Body of pancreas (tissue), 4 donors: Measurements from ENCODE around the gene MS4A4E.

Experiments used
- POLR2A ChIP-seq, 3 donors: fragments of 450-650 bp; IDR thresholded peaks; one replicate each; pipeline ENCODE4 v1.6.1; 2016; ENCODE audit warnings: antibody characterized with exemption in 3 of 3, mild to moderate bottlenecking in 2 of 3
- TF ChIP-seq, protein P1 (sequence below), 7 experiments: fragments of 450-650 bp in 4 of 7; fragments of 200-600 bp in 3 of 7; sonication (generic) in 3 of 7; IDR thresholded peaks; one replicate each; pipeline ENCODE4 v1.5.1; 2016 to 2019; ENCODE audit warnings: antibody characterized with exemption in 7 of 7

DNA sequence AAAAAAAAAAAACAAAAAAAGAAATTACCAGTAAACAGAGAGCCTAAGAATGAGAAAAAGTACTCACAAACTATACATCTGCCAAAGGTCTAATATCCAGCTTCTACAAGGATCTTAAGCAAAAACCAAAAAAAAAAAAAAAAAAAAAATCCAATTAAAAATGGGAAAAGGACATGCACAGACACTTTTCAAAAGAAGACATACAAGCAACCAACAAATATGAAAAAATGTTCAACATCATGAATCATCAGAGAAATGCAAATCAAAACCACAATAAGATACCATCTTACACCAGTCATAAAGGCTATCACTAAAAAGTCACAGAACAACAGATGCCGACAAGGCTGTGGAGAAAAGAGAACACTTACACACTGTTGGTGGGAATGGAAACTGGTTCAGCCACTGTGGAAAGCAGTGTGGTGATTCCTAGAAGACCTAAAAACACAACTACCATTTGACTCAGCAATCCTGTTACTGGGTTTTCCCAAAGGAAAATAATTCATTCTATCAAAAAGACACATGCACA is 78.3 kb downstream of the MS4A4E start:
- TF ChIP-seq, protein P1, sequence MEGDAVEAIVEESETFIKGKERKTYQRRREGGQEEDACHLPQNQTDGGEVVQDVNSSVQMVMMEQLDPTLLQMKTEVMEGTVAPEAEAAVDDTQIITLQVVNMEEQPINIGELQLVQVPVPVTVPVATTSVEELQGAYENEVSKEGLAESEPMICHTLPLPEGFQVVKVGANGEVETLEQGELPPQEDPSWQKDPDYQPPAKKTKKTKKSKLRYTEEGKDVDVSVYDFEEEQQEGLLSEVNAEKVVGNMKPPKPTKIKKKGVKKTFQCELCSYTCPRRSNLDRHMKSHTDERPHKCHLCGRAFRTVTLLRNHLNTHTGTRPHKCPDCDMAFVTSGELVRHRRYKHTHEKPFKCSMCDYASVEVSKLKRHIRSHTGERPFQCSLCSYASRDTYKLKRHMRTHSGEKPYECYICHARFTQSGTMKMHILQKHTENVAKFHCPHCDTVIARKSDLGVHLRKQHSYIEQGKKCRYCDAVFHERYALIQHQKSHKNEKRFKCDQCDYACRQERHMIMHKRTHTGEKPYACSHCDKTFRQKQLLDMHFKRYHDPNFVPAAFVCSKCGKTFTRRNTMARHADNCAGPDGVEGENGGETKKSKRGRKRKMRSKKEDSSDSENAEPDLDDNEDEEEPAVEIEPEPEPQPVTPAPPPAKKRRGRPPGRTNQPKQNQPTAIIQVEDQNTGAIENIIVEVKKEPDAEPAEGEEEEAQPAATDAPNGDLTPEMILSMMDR (IDR thresholded peaks at IDR 0.05): no peak
- no peak for TF ChIP-seq POLR2A (IDR thresholded peaks at IDR 0.05)
